Kidney (tissue), 14 donors: ENCODE results near the gene EPS8L2. TPM values are rescaled to one million over a fixed set of nuclear protein-coding genes. Genes with fewer than 3 reads are reported as not detected.

Experiments
- DNase-seq, 5 donors: peaks; one replicate each; pipeline ENCODE4 v3.0.0-alpha.2; 2013 to 2020
- FAIRE-seq: peaks from 2 replicates; lab custom pipeline; 2012; peaks lifted over from hg19 to GRCh38; lab: Jason Lieb, UNC
- H3K27ac ChIP-seq, 2 donors: one replicate each; pipeline ENCODE4 v1.7.0; 2013; ENCODE audit warnings: low read depth in 2 of 2, low read length in 2 of 2, inconsistent platforms in 1 of 2
- H3K27me3 ChIP-seq: one replicate; pipeline ENCODE4 v1.7.1; 2013; ENCODE audit warnings: low read length, inconsistent platforms; ENCODE audit not compliant: control insufficient read depth, insufficient read depth
- H3K36me3 ChIP-seq, 3 donors: one replicate each; pipeline versions ENCODE4 v1.7.0 to v1.7.1; 2013; ENCODE audit warnings: low read length in 3 of 3, control low read depth in 1 of 3, inconsistent platforms in 1 of 3; ENCODE audit not compliant: insufficient read depth in 3 of 3, control insufficient read depth in 2 of 3
- H3K4me1 ChIP-seq, 3 donors: one replicate each; pipeline versions ENCODE4 v1.7.0 to v1.7.1; 2013; ENCODE audit warnings: low read length in 3 of 3, inconsistent platforms in 1 of 3, low read depth in 1 of 3; ENCODE audit not compliant: control insufficient read depth in 2 of 3, insufficient read depth in 2 of 3
- H3K4me3 ChIP-seq, 3 donors: one replicate each; pipeline versions ENCODE4 v1.7.0 to v1.8.1; 2013; ENCODE audit warnings: low read length in 3 of 3, control low read depth in 1 of 3, inconsistent platforms in 1 of 3
- H3K9ac ChIP-seq, 3 donors: one replicate each; pipeline versions ENCODE4 v1.7.0 to v1.7.1; 2013; ENCODE audit warnings: low read length in 3 of 3, control low read depth in 1 of 3, inconsistent platforms in 1 of 3
- H3K9me3 ChIP-seq, 3 donors: one replicate each; pipeline versions ENCODE4 v1.7.0 to v1.7.1; 2013; ENCODE audit warnings: low read length in 3 of 3, control low read depth in 1 of 3, inconsistent platforms in 1 of 3; ENCODE audit not compliant: control insufficient read depth in 2 of 3, insufficient read depth in 1 of 3
- intact Hi-C: fragments of 100-400 bp; cut with DNase I; formaldehyde crosslinking; loops from one replicate; pipeline ENCODE4 v1.11.1; 2022
- polyA plus RNA-seq: library from polyadenylated mRNA; stranded (reverse); fragments of 350-450 nt; fragmentation: Illumina TruSeq; extraction: RNeasy Lipid Tissue Mini Kit (QIAGEN cat#74804); gene quantifications from one replicate; pipeline ENCODE4 v1.2.3, GENCODE V29; 2014; ENCODE audit warnings: low read depth, low replicate concordance; ENCODE audit not compliant: insufficient read depth
- total RNA-seq: library from RNA; stranded (reverse); fragmentation: NEBNext Ultra II Directional; extraction: Animal tissue kit (Norgen Biotek cat#: 25700); gene quantifications from one replicate; pipeline ENCODE4 v1.2.1, GENCODE V29; 2021
- TF ChIP-seq, protein P1 (sequence below): IDR thresholded peaks from 3 replicates; pipeline ENCODE4 v1.5.1; 2012; ENCODE audit warnings: mild to moderate bottlenecking, moderate library complexity, borderline replicate concordance; ENCODE audit not compliant: insufficient read depth; ENCODE audit errors: extremely low read depth
- donor health status: control.
- donor health status: control.
- donor health status: control.
- donor health status: control.
- donor health status: control.
- donor health status: DM: yes; HTN: yes; CAD: no.
- donor health status: Normal renal cell carcinoma (clear cell type).

EPS8L2 gene
- total and polyA plus RNA-seq, 2 donors from 2014 or later: 199 to 287 TPM

DNA sequence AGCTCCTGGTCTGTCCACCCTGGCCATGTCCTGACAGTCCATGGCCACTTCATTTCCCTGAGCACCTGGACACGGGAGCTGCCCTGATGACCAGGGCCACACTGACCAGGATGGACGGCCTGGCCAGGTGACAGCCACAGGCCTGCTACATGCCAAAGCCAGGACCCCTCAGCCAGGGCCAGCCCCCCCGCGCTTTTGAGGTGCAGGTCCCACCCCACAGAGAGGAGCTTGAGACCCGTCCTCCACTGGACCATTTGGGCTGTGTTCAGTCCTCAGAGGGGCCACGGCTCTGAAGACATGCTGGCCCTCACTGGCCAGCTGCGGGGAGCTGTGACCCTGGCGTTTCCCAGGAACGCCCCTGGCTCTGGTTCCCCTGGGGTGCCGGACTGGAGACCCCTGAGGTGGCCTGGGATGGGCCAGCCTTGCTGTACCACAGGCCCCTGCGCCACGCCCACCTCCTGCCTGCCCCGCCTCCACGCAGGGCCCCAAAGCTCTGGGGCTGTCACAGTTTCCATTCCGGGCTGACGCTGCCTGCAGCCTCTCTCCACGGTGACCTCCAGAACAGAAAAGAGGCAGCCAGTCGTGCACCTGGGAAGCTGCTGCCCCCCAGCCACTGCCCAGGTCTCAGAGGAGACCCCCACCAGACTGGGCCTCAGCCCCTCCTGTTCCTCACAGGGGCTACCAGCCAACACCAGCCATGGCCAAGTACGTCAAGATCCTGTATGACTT is 18.2 kb downstream of the EPS8L2 start:
- H3K9me3 ChIP-seq: no peaks in the 10 kb centered on the region
- H3K27ac ChIP-seq: no peak overlapping the region
- TF ChIP-seq, protein P1, sequence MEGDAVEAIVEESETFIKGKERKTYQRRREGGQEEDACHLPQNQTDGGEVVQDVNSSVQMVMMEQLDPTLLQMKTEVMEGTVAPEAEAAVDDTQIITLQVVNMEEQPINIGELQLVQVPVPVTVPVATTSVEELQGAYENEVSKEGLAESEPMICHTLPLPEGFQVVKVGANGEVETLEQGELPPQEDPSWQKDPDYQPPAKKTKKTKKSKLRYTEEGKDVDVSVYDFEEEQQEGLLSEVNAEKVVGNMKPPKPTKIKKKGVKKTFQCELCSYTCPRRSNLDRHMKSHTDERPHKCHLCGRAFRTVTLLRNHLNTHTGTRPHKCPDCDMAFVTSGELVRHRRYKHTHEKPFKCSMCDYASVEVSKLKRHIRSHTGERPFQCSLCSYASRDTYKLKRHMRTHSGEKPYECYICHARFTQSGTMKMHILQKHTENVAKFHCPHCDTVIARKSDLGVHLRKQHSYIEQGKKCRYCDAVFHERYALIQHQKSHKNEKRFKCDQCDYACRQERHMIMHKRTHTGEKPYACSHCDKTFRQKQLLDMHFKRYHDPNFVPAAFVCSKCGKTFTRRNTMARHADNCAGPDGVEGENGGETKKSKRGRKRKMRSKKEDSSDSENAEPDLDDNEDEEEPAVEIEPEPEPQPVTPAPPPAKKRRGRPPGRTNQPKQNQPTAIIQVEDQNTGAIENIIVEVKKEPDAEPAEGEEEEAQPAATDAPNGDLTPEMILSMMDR: no peak
- intact Hi-C loops: loop anchor here (10.0 kb wide), 1 partner anchor 169 kb away; no protein-coding TSS in a partner anchor
- peak in 2 of 5 donors; percentile 64 to 81 for DNase-seq
- FAIRE-seq: no peak
- H3K4me1 ChIP-seq: peaks cover 0 to 10% (median 0%) of the 10 kb centered on the region in 3 donors
- H3K27me3 ChIP-seq: no peaks in the 10 kb centered on the region
- no peak overlapping the region for H3K4me3 ChIP-seq
- H3K9ac ChIP-seq: no peak overlapping the region
- H3K36me3 ChIP-seq: peaks cover 0 to 12% (median 0%) of the 10 kb centered on the region in 3 donors

DNA sequence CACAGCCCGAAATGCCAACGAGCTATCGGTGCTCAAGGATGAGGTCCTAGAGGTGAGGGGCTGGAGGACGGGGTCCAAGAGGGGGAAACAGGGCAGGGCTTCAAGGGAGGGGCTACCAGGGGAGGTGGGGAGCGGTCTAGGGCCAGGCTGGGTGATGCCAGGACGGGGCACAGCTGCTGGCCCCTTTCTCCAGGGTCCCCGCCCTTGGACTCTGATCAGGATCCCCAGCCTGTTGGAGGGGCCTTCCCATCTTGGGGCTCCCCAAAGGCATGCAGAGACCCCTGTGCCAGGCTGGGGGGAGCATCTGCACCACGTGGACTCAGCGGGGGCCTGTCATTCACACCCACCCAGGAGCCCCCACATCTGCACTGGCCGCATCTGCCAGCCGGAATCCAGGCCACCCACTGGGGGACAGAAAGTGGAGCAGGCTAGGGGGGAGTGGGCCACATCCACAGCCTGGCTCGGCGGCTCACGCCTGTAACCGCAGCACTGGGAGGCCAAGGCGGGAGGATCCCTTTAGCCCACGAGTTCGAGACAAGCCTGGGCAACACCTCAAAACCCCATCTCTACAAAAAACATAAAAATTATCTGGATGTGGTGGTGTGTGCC is 18.9 kb downstream of the EPS8L2 start:
- Histone ChIP-seq H3K36me3 (peaks cover 0 to 12% (median 0%) of the 10 kb centered on the region in 3 donors), H3K4me3 (no peak overlapping the region), H3K27ac (no peak overlapping the region), H3K27me3 (no peaks in the 10 kb centered on the region), H3K9ac (no peak overlapping the region), H3K9me3 (no peaks in the 10 kb centered on the region), H3K4me1 (peaks cover 0 to 5% (median 0%) of the 10 kb centered on the region in 3 donors)
- DNase-seq (peak in 2 of 5 donors; percentile 57 to 73), FAIRE-seq (no peak)
- intact Hi-C loops: loop anchor here (10.0 kb wide), 1 partner anchor 170 kb away; no protein-coding TSS in a partner anchor
- TF ChIP-seq, protein P1: no peak

DNA sequence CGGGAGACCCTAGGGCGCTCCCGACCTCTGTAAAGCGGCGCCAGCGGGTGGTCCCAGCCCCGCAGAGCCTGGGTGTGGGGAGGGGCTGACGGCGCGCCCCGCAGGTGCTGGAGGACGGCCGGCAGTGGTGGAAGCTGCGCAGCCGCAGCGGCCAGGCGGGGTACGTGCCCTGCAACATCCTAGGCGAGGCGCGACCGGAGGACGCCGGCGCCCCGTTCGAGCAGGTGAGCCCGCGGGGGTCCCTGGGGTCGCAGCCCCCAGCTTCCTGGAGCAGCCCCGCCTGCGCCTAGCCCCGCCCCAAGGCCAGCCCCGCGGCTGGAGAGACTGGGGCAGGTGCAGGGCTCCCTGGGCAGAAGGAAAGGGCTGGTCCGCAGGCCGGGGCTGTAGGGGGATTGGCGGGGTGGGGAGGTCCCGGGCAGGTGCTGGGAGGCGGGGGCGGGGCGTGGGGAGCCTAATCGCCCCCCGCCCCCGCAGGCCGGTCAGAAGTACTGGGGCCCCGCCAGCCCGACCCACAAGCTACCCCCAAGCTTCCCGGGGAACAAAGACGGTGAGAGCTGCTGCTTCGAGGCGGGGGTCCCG is 19.7 kb downstream of the EPS8L2 start:
- Histone ChIP-seq H3K9ac (no peak overlapping the region), H3K27ac (no peak overlapping the region), H3K4me1 (peaks cover 0 to 5% (median 0%) of the 10 kb centered on the region in 3 donors), H3K4me3 (no peak overlapping the region), H3K27me3 (no peaks in the 10 kb centered on the region), H3K36me3 (peaks cover 0 to 12% (median 0%) of the 10 kb centered on the region in 3 donors), H3K9me3 (no peaks in the 10 kb centered on the region)
- intact Hi-C loops: loop anchor here (10.0 kb wide), 1 partner anchor 171 kb away; no protein-coding TSS in a partner anchor
- no peak for FAIRE-seq
- TF ChIP-seq, protein P1: no peak
- peak in 1 of 5 donors; percentile 83 for DNase-seq
